Ishikawa (cell line): ENCODE data around the gene PRR12.

Source experiments
- CEBPB ChIP-seq: IDR thresholded peaks from 2 replicates; pipeline ENCODE4 v1.6.1; 2012
- CREB1 ChIP-seq: IDR thresholded peaks from 2 replicates; pipeline ENCODE4 v1.6.1; 2012; ENCODE audit warnings: low read depth
- EGR1 ChIP-seq: IDR thresholded peaks from 2 replicates; pipeline ENCODE4 v1.6.1; 2012
- EP300 ChIP-seq: IDR thresholded peaks from 2 replicates; pipeline ENCODE4 v1.6.1; 2012; ENCODE audit warnings: borderline replicate concordance
- FOXM1 ChIP-seq: IDR thresholded peaks from 2 replicates; pipeline ENCODE4 v1.6.1; 2012; ENCODE audit warnings: low read depth, borderline replicate concordance
- MAX ChIP-seq: IDR thresholded peaks from 2 replicates; pipeline ENCODE4 v1.6.1; 2012
- NFIC ChIP-seq: IDR thresholded peaks from 2 replicates; pipeline ENCODE4 v1.6.1; 2012
- RAD21 ChIP-seq: IDR thresholded peaks from 2 replicates; pipeline ENCODE4 v1.6.1; 2012; ENCODE audit warnings: low read depth
- REST ChIP-seq: IDR thresholded peaks from 2 replicates; pipeline ENCODE4 v1.6.1; 2012; ENCODE audit warnings: low read depth, mild to moderate bottlenecking
- TAF1 ChIP-seq: IDR thresholded peaks from 2 replicates; pipeline ENCODE4 v1.6.1; 2012; ENCODE audit warnings: low read depth, mild to moderate bottlenecking
- TEAD4 ChIP-seq: IDR thresholded peaks from 2 replicates; pipeline ENCODE4 v1.6.1; 2012
- USF1 ChIP-seq: IDR thresholded peaks from 2 replicates; pipeline ENCODE4 v1.6.1; 2012
- YY1 ChIP-seq: IDR thresholded peaks from 2 replicates; pipeline ENCODE4 v1.6.1; 2012; ENCODE audit warnings: low read depth
- ZBTB7A ChIP-seq: IDR thresholded peaks from 2 replicates; pipeline ENCODE4 v1.6.1; 2012; ENCODE audit warnings: low read depth

PRR12 gene

GRCh38 chr19:49666120-49666444 lies 75.1 kb downstream of the PRR12 start:
- TF ChIP-seq EGR1 (no peak), TAF1 (no peak), REST (no peak), FOXM1 (no peak), YY1 (no peak), MAX (no peak), CREB1 (no peak), NFIC (no peak), EP300 (no peak), TEAD4 (no peak), CEBPB (no peak), USF1 (no peak)

GRCh38 chr19:49667473-49667872 lies 76.5 kb downstream of the PRR12 start:
- no peak for TF ChIP-seq EGR1

GRCh38 chr19:49669516-49669915 lies 78.5 kb downstream of the PRR12 start:
- TF ChIP-seq ZBTB7A (no peak), CEBPB (no peak), RAD21 (no peak), EGR1 (no peak), MAX (no peak), EP300 (no peak), USF1 (no peak), NFIC (no peak), REST (no peak), TAF1 (no peak)

- peak; percentile 29; the same call in 1 of the 2 replicates for TF ChIP-seq ZBTB7A
- TF ChIP-seq MAX = no peak; the same call in 1 of the 2 replicates
- TF ChIP-seq FOXM1 = no peak
- TF ChIP-seq TEAD4 = no peak
- no peak for TF ChIP-seq CEBPB
- TF ChIP-seq NFIC = 0 out of 2 replicates have a peak, but pooled peaks have one; percentile 24
- TF ChIP-seq RAD21 = peak; percentile 48
- TF ChIP-seq USF1 = no peak
These were observed 81.3 kb downstream of the PRR12 start for GRCh38 chr19:49672131-49672919.
